AG08396 (cell line): ENCODE measurements around the gene UCK1.
A peak's percentile ranks its signal among the peaks of the same experiment; 100 is the strongest.

ENCODE experiments used
- DNase-seq: peaks from one replicate; pipeline ENCODE4 v3.0.0; 2012; ENCODE audit warnings: low spot score, mixed read lengths

The UCK1 gene

DNA sequence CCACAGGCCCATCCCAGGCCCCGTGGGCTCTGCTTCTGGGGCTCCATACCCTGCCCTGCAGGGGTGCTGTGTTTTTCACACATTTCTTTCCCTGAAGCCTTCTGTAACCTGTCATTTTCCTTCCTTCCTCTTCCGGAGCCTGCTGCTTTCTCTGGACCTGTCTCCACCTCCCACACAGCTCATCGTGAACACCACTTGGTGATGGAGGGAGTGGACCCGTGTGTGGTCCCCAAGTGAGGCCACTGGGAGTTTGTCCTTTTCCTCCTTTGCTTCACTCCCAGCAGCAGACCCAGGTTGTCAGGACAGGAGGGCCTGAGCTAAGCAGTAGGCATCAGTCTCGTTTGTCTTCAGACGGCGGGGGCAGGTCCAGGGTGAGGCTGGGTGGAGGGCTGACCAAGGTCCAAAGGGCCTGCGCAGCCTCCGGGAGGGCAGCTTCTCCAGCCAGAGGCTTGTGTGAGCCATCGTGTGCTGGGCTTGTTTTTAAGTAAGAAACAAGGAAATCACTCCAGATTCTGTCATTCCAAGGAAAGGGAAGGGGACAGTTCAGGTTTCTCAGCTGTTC, 34.1 kb downstream of the UCK1 start:
- no peak for DNase-seq

DNA sequence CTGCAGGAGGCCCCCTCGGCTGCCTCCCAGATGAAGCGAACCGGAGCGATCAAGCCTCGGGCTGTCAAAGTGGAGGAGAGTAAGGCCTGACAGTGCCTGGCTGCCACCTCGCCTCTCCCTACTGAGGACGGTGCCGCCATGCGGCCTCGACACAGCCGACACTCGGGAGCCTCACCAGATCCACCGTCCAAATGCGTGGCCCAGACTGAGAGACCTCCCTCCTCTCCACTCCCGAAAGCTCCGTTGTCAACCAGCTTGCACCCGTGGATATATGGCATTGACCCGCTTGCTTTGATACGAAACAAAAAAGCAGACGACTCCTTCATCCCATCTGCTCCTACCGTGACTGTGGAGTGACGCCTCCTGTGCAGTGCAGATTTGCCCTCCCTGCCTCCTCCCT, 35.3 kb downstream of the UCK1 start:
- DNase-seq = no peak

DNA sequence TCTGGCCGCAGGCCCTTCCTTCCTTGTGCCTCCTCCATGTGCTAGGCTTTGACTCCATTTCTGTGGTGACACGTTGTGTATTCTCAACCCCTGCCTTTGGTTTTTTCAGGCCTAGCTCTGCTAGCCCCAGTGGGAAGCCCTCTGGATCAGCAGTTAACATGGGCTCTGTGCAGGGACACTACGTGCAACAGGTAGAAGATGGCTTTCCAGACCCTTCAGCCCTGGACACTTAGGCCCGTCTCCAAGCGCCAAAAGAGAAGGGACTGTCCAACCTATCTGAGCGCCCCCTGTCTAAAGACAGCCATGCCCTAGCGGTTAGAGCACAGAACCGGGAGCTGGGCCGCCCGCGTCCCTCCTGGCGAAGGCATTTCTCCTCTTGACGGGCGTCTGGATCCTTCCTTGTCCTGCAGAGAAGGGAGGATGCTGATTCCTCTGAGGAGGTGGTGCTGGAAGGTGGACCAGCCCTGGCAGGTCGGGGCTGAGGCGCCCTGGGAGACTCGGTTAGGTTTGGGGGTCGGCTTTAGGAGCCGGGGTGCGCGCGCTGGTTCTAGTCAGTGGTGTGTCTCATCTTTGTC, 36.7 kb downstream of the UCK1 start:
- no peak for DNase-seq

DNA sequence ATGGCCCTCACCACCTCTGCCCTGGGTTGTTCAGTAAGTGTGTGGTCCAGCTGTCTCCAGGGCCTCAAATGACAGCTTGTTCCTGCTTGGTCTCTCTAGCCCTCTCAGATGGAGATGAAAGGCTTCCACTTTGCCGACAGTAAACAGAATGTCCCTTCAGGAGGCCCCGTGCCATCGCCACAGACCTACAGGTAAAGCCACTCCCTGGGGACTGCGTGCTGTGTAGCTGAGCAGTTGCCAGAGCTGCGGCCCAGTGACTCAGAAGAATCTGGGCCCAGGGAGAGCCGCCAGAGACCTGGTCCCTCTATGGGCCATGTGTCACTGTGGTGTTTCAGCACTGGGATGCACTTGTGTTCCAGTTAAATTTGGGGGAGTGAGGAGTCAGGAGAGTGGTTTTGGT, 39.0 kb downstream of the UCK1 start:
- no peak for DNase-seq

DNA sequence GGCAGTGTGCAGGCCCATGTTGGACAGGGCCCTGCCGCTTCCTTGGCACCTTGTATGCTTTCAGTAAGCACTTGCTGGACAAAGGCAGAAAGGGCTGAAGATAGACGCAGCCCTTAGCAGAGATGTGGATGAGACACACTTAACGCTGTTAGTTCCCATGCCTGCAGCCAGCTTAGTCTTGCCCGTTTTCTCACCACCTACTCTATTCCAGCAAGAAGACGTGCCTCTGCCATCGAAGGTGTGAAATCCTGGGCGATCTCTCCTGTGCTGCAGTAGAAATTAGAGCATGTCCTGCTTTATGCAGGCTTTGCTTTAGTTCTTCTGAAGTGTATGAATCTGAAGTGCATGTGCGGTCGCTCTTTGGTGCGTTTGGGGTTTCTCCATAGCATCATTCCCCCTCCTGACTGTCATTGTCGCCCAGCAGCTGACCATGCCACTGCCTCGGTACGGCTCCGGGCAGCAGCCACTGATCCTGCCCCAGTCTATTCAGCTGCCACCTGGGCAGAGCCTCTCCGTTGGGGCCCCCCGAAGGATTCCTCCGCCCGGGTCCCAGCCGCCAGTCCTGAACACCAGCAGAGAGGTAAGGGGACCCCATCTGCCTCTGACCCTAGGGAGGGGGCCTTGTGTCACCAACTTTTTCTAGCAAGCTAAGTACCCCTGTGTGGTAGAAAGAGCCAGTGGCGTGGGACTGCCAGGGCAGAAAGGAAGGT, 39.9 kb downstream of the UCK1 start:
- no peak for DNase-seq

DNA sequence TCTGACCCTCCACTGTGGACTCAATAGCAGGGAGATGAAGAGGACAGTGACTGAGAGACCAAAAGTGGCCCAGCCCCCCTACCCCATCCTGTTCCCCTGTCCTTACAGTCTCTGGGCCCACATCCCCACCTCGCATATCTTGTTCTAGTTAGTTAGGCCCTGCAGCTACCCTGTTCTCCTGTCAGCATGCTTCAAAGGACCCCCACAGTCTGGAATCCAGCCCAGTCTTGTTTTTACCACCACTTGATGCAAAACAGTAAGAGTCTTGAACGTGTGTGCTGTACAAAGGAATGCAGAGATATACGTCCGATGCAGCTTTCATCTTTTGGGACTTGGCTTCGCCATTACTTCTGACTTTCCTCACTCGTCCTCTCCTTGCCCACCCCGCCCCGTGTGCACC, 40.5 kb downstream of the UCK1 start:
- no peak for DNase-seq

DNA sequence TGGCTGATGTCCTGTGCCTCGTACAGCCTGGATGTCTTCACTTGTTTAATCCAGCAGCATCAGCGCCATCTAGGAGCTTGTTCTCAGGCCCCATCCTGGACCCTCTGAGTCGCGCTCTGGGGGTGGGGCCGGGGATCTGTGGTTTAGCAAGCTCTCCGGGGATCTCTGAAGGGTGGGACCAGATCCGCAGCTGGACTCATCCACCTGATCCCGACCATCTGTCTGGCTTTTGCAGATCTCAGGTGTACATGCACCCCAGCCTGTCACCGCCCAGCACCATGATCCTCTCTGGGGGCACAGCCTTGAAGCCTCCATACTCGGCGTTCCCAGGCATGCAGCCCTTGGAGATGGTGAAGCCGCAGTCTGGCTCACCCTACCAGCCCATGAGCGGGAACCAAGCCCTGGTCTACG, 43.4 kb downstream of the UCK1 start:
- DNase-seq = no peak

DNA sequence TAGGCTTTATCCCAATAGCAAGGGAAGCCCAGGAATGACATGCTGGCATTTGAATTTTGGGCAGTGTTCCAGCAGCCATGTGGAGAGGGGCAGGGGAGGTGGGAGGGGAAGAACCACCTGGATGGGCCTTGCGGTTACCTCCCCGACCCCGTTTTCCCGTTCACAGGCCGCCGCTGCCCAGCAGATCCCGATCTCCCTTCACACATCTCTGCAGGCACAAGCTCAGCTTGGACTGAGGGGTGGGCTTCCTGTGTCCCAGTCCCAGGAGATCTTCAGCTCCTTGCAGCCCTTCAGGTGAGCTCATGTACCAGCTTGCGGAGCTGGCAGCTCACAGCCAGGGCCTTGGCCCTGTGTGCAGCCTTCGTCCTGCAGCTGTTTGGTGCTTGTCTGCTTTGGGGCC, 44.1 kb downstream of the UCK1 start:
- DNase-seq = no peak

DNA sequence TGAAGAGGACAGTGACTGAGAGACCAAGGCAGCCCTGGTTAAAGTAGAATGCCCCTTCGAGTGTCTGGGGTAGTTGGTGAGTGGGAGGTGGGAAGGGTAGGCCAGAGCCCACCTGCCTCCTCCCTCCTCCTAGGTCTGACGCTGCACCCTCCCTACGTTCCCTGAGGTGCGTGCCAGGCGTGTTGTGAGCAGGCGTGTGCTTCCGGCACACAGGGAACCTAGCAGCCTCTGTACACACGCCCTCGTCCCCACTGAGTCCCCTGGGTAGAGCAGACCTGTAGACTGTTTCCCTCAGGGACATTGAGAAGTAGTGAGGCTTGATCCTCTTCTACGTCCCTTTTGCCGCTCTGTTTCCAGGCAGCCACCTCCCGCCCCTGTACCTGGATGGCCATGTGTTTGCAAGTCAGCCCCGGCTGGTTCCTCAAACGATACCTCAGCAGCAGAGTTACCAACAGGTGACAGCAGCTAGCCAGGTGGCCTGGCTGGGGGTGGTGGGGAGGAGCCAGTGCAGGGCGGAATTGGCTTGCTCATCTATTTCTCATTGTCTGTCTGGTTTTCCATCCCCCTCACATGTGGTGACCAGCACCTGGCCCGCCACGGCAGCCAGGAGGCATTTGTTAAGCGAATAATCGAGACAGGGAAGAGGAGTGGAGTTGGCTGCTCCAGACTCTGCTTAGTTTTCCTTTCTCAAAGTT, 45.2 kb downstream of the UCK1 start:
- DNase-seq = no peak

DNA sequence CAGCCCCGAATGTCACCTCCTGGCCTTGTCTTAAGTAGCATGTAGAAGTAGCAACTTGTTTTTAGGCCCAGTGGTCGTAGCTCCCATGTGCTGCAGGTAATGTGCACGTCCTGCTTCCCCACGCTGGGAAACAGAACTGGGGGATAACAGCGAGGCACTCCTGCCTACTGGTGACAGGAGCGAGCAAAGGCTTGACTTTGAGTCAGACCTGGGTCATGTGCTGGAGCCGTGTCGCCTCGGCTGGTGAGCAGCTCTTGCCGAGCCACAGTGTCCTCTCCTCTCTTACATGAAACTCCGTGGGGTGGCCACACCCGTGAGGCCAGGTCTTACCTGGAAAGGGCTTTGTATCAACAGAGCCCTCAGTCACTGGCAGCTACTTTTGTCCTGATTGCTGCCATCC, 45.9 kb downstream of the UCK1 start:
- no peak for DNase-seq

DNA sequence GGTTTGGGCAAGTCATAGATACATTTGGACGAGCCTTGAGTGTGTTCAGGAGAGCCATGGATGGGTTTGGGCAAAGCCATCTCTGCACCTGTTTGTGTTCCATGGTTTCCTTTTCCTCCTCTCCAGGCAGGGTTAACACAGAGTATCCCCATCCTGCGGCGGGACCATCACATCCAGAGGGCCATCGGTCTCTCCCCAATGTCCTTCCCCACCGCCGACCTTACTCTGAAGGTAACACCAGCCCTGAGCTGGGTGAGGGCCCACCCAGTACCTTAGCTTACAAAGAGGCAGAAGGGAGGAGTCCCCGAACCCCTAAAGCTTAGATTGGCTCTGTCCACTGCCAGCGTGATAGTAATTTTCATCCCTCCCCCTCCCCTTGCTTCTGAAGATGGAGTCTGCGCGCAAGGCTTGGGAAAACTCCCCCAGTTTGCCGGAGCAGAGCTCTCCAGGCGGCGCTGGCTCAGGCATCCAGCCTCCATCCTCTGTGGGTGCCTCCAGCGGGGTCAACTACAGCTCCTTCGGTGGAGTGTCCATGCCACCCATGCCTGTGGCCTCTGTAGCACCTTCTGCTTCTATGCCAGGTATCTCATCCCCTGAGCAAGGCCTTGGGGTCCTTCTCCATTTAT, 46.4 kb downstream of the UCK1 start:
- DNase-seq = no peak

DNA sequence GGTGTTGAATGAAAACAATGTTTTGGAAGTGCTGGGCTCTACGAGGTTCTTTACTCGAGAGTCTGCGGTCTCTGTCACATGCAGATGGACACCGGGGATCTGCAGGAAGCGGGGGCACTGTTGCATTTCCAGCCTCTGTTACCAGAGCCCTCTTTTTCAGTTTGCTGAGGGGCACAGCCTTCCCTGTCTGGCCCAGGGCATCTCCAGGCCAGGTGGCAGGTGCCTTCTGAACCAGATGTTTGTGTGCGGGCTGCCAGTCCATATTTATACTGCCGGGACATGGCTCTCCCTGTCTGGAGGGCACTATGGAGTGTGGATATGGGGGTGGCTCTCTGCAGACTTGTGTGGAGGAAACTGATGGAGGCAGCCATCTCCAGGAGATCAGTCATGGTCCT, 47.0 kb downstream of the UCK1 start:
- no peak for DNase-seq

DNA sequence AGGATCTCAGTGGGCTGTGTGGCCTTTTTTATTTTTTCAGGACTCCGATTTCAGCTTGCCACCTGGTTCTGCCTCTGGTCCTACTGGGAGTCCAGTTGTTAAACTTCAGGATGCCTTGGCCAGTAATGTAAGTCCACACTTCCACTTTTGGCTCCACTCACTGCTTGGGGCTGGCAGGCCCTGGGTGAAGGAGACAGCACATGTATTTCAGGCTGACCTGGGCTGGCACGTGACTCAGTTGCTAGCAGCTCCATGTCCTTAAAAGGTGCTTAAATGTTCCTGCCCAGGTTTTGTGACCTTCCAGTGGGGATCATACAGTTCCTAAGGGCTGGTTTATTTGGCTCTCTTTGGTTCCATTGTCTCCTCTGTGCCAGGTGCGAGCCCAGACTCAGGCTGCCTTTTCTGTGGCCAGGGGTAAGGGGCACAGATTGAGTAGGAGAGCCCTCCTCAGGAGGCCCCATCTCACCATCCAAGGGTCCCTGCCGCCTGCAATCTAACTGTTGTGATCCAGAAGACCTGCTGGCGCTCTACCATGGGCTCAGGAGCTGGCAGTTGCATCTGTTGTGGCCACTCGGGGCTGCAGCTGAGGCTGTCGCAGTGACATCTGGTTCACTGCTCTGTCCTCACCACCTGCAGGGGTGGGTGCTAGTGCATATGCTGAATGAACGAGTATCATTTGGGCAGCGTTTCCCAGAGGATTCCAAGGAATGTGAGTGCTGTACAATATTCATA, 47.6 kb downstream of the UCK1 start:
- no peak for DNase-seq

DNA sequence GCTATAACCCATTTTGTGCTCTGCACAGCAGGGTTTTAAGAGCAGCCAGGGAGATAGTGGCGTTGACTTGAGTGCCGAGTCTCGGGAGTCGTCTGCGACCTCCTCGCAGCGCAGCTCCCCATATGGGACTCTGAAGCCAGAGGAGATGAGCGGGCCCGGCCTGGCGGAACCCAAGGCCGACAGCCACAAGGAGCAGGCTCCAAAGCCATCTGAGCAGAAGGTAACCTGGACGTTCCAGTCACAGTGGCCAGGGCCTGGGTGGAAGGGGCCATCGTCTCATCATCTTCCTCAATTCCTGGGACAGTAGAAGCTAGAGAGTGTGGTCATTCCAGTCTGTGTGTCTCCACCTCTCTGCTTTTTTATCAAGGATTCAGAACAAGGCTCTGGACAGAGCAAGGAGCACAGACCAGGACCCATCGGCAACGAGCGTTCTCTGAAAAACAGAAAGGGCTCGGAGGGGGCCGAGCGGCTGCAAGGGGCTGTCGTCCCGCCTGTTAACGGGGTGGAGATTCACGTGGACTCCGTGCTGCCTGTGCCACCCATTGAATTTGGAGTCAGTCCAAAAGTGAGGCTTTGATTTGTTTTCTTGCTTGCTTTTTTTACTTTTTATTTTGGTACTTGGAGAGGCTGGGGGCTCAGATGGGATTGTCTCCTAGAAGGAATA, 48.6 kb downstream of the UCK1 start:
- no peak for DNase-seq

DNA sequence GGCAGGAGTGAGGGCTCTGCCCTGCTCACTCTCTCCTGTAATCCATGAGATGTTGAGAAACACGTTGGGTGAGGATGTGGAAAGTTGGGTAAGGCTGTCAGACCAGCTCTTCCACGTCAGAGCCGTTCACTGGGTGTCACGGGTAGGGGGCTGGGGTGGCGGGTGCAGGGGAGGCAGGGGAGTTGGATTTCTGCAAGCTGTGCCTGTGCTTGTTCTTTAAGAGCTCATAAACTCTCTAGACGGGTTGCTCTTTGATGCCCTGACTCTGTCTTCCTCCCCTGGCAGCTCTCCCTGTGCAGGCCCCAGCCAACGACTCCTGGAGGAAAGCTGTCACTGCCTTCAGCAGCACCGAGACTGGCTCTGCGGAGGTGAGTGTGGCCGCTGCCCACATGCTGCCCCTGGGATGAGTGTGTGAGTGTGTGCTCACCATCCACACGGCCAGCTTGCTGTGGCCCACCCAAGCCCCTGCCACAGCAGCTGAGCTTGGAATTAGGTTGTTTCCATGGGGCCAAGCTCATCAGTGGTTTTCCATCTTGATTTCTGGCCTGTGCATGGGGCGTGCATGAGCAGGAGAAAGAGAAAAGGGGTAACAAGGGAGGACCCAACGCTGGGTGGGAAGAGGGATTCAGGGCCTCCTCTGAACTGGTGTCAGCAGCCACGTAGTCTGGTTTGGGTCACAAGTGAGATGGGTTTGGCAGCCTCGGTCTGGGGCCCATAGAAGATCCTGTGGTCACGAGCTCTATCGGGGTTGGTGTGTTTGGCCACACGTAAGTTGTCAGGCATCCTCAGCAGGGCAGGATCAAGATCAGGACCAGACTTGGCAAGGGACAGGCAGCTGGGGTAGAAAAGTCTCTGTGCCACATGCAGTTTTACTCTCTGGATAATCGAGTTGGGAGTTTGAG, 49.4 kb downstream of the UCK1 start:
- DNase-seq = no peak

DNA sequence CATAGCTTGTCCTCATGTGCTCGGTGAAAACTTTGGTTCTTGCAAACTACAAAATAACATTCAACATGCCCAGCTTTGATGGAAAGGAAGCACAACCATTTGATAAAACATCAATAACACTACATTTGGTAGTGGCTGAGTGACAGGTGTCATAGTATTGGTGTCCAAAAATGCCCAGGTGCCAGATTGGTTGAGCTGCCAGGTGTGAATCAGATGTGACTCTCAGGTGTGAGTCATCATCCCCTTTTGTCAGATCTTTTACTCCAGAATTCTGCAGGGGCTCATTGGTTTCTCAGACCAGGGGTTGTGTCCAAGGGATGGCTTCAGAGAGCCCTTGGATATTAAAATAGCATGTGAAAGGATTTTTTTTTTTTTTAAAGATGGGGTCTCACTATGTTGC, 50.8 kb downstream of the UCK1 start:
- DNase-seq = no peak

DNA sequence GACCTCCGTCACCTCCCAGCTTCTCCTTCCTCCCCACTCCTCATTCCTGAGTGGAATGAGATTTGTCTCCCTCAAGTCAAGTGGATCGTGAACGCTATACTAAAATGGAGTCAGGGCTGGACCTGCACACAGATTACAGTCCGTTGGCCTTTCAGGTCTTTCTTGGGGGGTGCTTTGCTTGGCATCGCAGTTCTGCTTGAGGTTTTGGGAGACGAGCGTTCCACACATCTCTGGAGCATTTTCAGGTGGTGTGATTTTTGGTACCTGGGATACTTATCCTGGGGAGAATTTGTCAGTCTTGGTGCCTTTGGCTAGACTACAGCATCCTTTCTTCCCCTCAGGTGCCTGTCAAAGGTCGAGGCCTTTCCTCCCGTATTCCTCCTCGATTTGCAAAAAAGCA, 52.2 kb downstream of the UCK1 start:
- DNase-seq = no peak

DNA sequence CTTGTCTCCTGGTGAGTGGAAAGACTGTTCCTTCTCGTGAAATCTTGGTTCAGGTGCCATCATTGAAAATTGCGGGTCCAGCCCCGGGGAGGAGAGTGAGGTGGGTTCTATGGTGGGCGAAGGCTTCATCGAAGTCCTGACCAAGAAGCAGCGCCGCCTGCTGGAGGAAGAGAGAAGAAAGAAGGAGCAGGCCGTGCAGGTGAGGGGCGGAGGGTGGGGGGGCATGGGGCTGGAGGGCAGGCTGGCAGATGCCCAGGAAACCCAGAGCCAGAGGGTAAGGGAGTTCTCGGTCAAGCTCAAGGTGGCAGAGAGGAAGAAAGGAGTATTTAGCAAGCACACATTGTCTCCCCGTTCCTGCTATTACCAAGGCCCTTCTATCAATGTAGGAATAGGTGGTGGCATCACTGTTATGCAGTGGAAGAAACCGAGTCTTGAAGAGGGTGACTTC, 52.6 kb downstream of the UCK1 start:
- DNase-seq = peak; percentile 48

DNA sequence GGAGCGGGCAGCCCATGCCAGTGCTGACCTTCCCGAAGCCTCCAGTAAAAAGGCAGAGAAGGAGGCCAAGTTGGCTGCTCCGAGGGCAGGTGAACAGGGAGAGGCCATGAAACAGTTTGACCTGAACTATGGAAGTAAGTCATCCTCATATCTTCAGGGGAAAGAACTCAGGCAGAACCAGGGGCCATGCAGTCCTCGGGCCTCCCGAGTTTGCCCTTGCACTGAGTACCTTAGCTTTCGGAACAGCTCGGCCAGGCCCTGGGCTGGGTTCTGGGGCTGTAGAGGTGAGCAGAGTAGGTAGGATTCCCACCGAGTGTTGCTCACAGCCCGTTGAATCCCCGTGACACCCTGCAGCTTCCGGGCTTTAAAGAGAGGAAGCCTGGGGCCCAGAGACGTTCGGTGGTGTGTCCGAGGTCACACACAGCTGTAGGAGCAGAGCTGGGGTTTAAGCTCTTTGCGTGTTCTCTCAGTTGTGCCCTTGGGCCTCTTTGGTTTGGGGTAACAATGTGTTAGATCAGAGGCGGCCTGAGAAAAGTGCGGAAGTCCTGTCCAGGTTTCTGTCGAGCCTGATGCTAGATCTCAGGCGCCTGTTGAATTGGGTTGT, 53.1 kb downstream of the UCK1 start:
- no peak for DNase-seq

DNA sequence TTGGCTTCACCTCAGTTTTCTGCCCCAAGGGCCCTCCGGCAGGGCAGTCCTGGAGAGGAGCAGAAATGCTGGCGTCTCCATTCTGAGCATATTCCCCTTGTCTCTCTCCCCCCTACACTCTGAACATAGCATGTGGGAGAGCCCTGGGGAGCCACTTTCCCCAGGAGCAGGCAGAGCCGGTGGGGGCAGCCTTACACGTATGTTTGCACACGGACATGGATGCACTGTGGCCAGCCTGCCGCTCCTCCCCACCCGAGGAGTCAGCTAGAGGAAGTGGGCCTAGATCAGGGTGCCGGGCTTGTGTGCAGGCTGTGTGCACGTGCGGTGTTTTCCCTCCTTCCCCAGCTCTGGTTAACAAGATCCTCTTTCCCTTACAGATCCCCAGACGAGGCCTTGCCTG, 53.7 kb downstream of the UCK1 start:
- no peak for DNase-seq
